Measurements from ENCODE around the gene ADCY3. TPM values are rescaled to one million over a fixed set of nuclear protein-coding genes. Genes with fewer than 3 reads are reported as not detected.

Gene ADCY3
- total RNA-seq, 3 donors from 2014 or later = 29.3 to 89.1 (median 56.1) TPM

GRCh38 chr2:24824071-24824588, 95.9 kb downstream of the ADCY3 start:
- TF ChIP-seq POLR2AphosphoS5 (IDR thresholded peaks at IDR 0.05) (no peak), POLR2A (IDR thresholded peaks at IDR 0.05) (no peak), CTCF (IDR thresholded peaks at IDR 0.05) (no peak)
- DNase-seq (ENCODE audit: low spot score in 2 of 2) = no peak
- Histone ChIP-seq H3K36me3 (peaks cover 3% of the 10 kb centered on the region), H3K27ac (no peak overlapping the region), H3K4me3 (no peak overlapping the region), H3K4me1 (no peaks in the 10 kb centered on the region), H3K27me3 (no peaks in the 10 kb centered on the region), H3K9me3 (no peaks in the 10 kb centered on the region)
- intact Hi-C loops (cut with DNase I; ENCODE audit: low total_unique reads) = loop anchor here (10.0 kb wide), 1 partner anchor 409 kb away; no protein-coding TSS in a partner anchor

GRCh38 chr2:24822049-24822706, 97.9 kb downstream of the ADCY3 start:
- intact Hi-C loops (cut with DNase I; ENCODE audit: low total_unique reads) = loop anchor here (10.0 kb wide), 1 partner anchor 407 kb away; no protein-coding TSS in a partner anchor
- Histone ChIP-seq H3K27me3 (no peaks in the 10 kb centered on the region), H3K4me1 (no peaks in the 10 kb centered on the region), H3K9me3 (no peaks in the 10 kb centered on the region), H3K4me3 (no peak overlapping the region), H3K36me3 (peaks cover 3% of the 10 kb centered on the region), H3K27ac (no peak overlapping the region)
- no peak for DNase-seq (ENCODE audit: low spot score in 2 of 2)
- no peak for TF ChIP-seq POLR2AphosphoS5 (IDR thresholded peaks at IDR 0.05)
- no peak for TF ChIP-seq CTCF (IDR thresholded peaks at IDR 0.05)
- TF ChIP-seq POLR2A (IDR thresholded peaks at IDR 0.05) = no peak

- DNase-seq (ENCODE audit: low spot score in 2 of 2) = no peak
- TF ChIP-seq CTCF (IDR thresholded peaks at IDR 0.05) (no peak), POLR2AphosphoS5 (IDR thresholded peaks at IDR 0.05) (no peak), POLR2A (IDR thresholded peaks at IDR 0.05) (no peak)
- Histone ChIP-seq H3K36me3 (peaks cover 3% of the 10 kb centered on the region), H3K27ac (no peak overlapping the region), H3K4me1 (no peaks in the 10 kb centered on the region), H3K27me3 (no peaks in the 10 kb centered on the region), H3K4me3 (no peak overlapping the region), H3K9me3 (no peaks in the 10 kb centered on the region)
- intact Hi-C loops (cut with DNase I; ENCODE audit: low total_unique reads) = loop anchor here (10.0 kb wide), 1 partner anchor 407 kb away; no protein-coding TSS in a partner anchor
Observed at GRCh38 chr2:24821433-24821891, 98.6 kb downstream of the ADCY3 start.

DNA sequence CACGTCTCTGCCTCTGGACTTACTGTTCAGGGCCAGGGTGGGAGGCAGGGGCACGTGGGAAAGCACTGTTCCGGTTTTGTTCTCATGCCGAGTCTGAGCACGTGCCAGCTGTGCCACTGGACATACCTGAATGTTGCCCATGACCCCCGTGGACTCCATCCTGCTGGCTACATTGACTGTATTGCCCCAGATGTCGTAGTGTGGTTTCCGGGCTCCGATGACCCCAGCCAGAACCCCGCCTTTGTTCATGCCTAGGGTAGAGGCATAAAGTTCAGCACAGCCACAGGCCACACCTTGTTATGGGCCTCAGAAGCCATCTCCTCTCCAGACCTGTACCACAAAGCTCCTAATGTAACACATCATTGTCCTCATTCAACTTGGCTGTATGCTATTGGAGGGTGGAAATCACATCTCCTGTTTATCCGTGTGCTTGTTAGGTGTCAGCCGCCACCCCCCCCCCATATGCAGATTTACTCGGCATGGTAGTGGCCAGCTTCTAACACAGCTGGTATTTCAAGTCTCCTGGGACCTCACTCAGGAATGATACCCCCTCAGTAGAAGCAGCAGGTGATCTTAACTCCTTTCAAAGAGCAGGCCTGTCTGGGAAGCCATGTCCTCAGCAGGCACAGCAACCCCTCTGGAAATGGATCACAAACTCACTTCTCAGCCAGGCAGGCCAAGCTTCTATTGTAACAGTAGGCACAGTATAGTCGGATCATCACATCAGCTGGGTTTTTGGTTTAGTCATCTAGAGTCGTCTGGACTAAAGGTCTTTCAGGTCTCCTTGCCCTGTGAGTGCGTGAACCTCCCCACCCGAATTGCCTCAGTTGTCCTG, 99.2 kb downstream of the ADCY3 start:
- TF ChIP-seq POLR2AphosphoS5 (IDR thresholded peaks at IDR 0.05) (no peak), POLR2A (IDR thresholded peaks at IDR 0.05) (no peak), CTCF (IDR thresholded peaks at IDR 0.05) (no peak)
- DNase-seq (ENCODE audit: low spot score in 2 of 2) = no peak
- Histone ChIP-seq H3K4me1 (no peaks in the 10 kb centered on the region), H3K9me3 (no peaks in the 10 kb centered on the region), H3K27ac (no peak overlapping the region), H3K36me3 (peaks cover 3% of the 10 kb centered on the region), H3K27me3 (no peaks in the 10 kb centered on the region), H3K4me3 (no peak overlapping the region)
- intact Hi-C loops (cut with DNase I; ENCODE audit: low total_unique reads) = loop anchor here (10.0 kb wide), 1 partner anchor 406 kb away; no protein-coding TSS in a partner anchor

Data from breast epithelium (tissue), 4 donors.